Endothelial cell of umbilical vein (primary cell): ENCODE results near the gene NAA38. TPM values are rescaled to one million over a fixed set of nuclear protein-coding genes. Genes with fewer than 3 reads are reported as not detected.
A peak's percentile ranks its signal among the peaks of the same experiment; 100 is the strongest.

Experiments used
- BruUV-seq: library from RNA; stranded (reverse); fragments of 400-500 nt; replicated peaks from 2 replicates; lab custom pipeline; 2021; lab: Mats Ljungman, UMichigan
- CTCF ChIA-PET: fragments of 300-600, 350-600 bp; sonication (Branson Sonifier 250); formaldehyde crosslinking; loops from one replicate; lab custom pipeline; 2021; ENCODE audit warnings: antibody characterized with exemption, inconsistent platforms; lab: Charles Lee
- POLR2A ChIA-PET: fragments of 300-600, 350-600 bp; sonication (Branson Sonifier 250); formaldehyde crosslinking; loops from one replicate; lab custom pipeline; 2021; ENCODE audit warnings: antibody characterized with exemption, inconsistent platforms; lab: Charles Lee
- DNase-seq: peaks from one replicate; pipeline ENCODE4 v3.0.0-alpha.2; 2011; ENCODE audit warnings: low read depth, low spot score
- FAIRE-seq: peaks from 2 replicates; lab custom pipeline; 2011; peaks lifted over from hg19 to GRCh38; lab: Jason Lieb, UNC
- H2AFZ ChIP-seq: 2 replicates; pipeline ENCODE4 v1.6.0; 2012; ENCODE audit warnings: low read depth, low read length, control low read depth, inconsistent platforms
- H3K27ac ChIP-seq: 2 replicates; pipeline ENCODE4 v1.5.1; 2011; ENCODE audit warnings: low read depth, mild to moderate bottlenecking, control low read depth, low read length, moderate library complexity; ENCODE audit not compliant: insufficient read depth
- H3K27me3 ChIP-seq, 2 experiments: 2 replicates each; pipeline versions ENCODE4 v1.6.0 to v1.6.1; 2011; ENCODE audit warnings: low read length in 2 of 2, mixed read lengths in 1 of 2; ENCODE audit not compliant: control insufficient read depth in 2 of 2, insufficient read depth in 2 of 2
- H3K36me3 ChIP-seq, 2 experiments: 2 replicates in 1 of 2; 3 replicates in 1 of 2; pipeline ENCODE4 v1.5.1; 2011; ENCODE audit warnings: low read length in 2 of 2, mild to moderate bottlenecking in 1 of 2, moderate library complexity in 1 of 2; ENCODE audit not compliant: control insufficient read depth in 2 of 2, insufficient read depth in 2 of 2; ENCODE audit errors: extremely low read depth in 1 of 2
- H3K4me1 ChIP-seq: 3 replicates; pipeline ENCODE4 v1.5.1; 2011; ENCODE audit warnings: mild to moderate bottlenecking, low read length; ENCODE audit not compliant: control insufficient read depth, insufficient read depth; ENCODE audit errors: extremely low read depth
- H3K4me2 ChIP-seq: 2 replicates; pipeline ENCODE4 v1.6.1; 2011; ENCODE audit warnings: low read length, control low read depth, mixed read lengths; ENCODE audit not compliant: insufficient read depth
- H3K4me3 ChIP-seq, 3 experiments: fragments of 200-600 bp in 1 of 3; sonication (generic), shearing (Covaris generic) in 1 of 3; replicated peaks in 1 of 3; 2 replicates each; pipeline ENCODE4 v1.5.1; 2011 to 2016; ENCODE audit warnings: control low read depth in 3 of 3, low read length in 3 of 3, mild to moderate bottlenecking in 2 of 3, inconsistent platforms in 1 of 3, low read depth in 1 of 3, moderate library complexity in 1 of 3; ENCODE audit not compliant: insufficient read depth in 1 of 3
- H3K79me2 ChIP-seq: 2 replicates; pipeline ENCODE4 v1.6.0; 2012; ENCODE audit warnings: low read length, inconsistent platforms; ENCODE audit not compliant: control insufficient read depth, insufficient read depth
- H3K9ac ChIP-seq: replicated peaks from 2 replicates; pipeline ENCODE3; 2011; ENCODE audit warnings: low read length, control low read depth; ENCODE audit not compliant: insufficient read depth; ENCODE audit errors: extremely low read depth
- H3K9me1 ChIP-seq: replicated peaks from 3 replicates; pipeline ENCODE4 v1.6.0; 2011; ENCODE audit warnings: mild to moderate bottlenecking, low read length; ENCODE audit not compliant: control insufficient read depth, insufficient read depth; ENCODE audit errors: extremely low read depth
- H3K9me3 ChIP-seq: replicated peaks from 2 replicates; pipeline ENCODE4 v1.5.1; 2012; ENCODE audit warnings: low read length, inconsistent platforms; ENCODE audit not compliant: control insufficient read depth, insufficient read depth
- H4K20me1 ChIP-seq: replicated peaks from 2 replicates; pipeline ENCODE3; 2011; ENCODE audit warnings: mild to moderate bottlenecking, low read length; ENCODE audit not compliant: control insufficient read depth, insufficient read depth; ENCODE audit errors: extremely low read depth
- CTCF ChIP-seq, 2 donors: IDR thresholded peaks; 1 replicate in 1 of 2; 2 replicates in 1 of 2; pipeline ENCODE4 v1.5.1; 2011; ENCODE audit warnings: low read length in 2 of 2, mild to moderate bottlenecking in 2 of 2, moderate library complexity in 2 of 2, control low read depth in 1 of 2, inconsistent platforms in 1 of 2, low read depth in 1 of 2; ENCODE audit not compliant: insufficient read depth in 1 of 2; ENCODE audit errors: extremely low read depth in 1 of 2
- EZH2 ChIP-seq: IDR thresholded peaks from 2 replicates; pipeline ENCODE4 v1.6.1; 2012; ENCODE audit warnings: borderline replicate concordance, low read depth, mild to moderate bottlenecking, moderate library complexity, low read length, inconsistent platforms; ENCODE audit not compliant: severe bottlenecking
- FOS ChIP-seq: IDR thresholded peaks from 2 replicates; pipeline ENCODE4 v1.6.1; 2011; ENCODE audit warnings: mild to moderate bottlenecking, low read length, moderate library complexity, borderline replicate concordance; ENCODE audit not compliant: insufficient read depth
- GATA2 ChIP-seq: IDR thresholded peaks from 2 replicates; pipeline ENCODE4 v1.7.0; 2011; ENCODE audit warnings: low read depth, mild to moderate bottlenecking, moderate library complexity, mixed read lengths, low read length; ENCODE audit not compliant: insufficient read length, insufficient read depth
- JUN ChIP-seq: IDR thresholded peaks from 2 replicates; pipeline ENCODE4 v1.6.1; 2011; ENCODE audit warnings: borderline replicate concordance, low read depth; ENCODE audit not compliant: insufficient read length, insufficient read depth
- MAX ChIP-seq: IDR thresholded peaks from 2 replicates; pipeline ENCODE4 v1.6.1; 2011; ENCODE audit not compliant: insufficient read depth, insufficient read length
- POLR2A ChIP-seq: IDR thresholded peaks from 2 replicates; pipeline ENCODE4 v1.6.1; 2012; ENCODE audit warnings: low read depth, mild to moderate bottlenecking, control low read depth, low read length
- POLR2AphosphoS5 ChIP-seq: IDR thresholded peaks from 2 replicates; pipeline ENCODE4 v1.6.1; 2012; ENCODE audit warnings: low read depth, mild to moderate bottlenecking, control low read depth, low read length, moderate library complexity; ENCODE audit not compliant: insufficient read depth
- dilution Hi-C: fragments of 300-500 bp; cut with MboI; formaldehyde crosslinking; loops from one replicate; pipeline ENCODE4 v1.15.0; 2019; ENCODE audit warnings: low sequenced_read_pairs; ENCODE audit not compliant: extremely low pct_ligation_motif_present
- intact Hi-C: fragments of 100-400 bp; cut with micrococcal nuclease; formaldehyde crosslinking; loops from one replicate; pipeline ENCODE4 v1.10.0; 2022
- polyA plus RNA-seq, 4 experiments: library from polyadenylated mRNA; depleted of rRNA in 3 of 4; stranded (reverse) in 3 of 4; unstranded in 1 of 4; fragments of >200 nt; gene quantifications; 2 replicates each; pipeline versions ENCODE4 v1.2.1 to v1.2.3, GENCODE V29; 2011 to 2012; ENCODE audit warnings: missing spikeins in 1 of 4
- total RNA-seq: library from RNA; stranded (reverse); gene quantifications from 2 replicates; pipeline ENCODE4 v1.2.3, GENCODE V29; 2021

NAA38 gene
- total and polyA plus RNA-seq, 2 donors (not counting 3 experiments of a cell fraction or from before 2014, with no cell fraction given): 119 to 267 TPM

- Histone ChIP-seq H3K4me1 (peaks cover 17% of the 10 kb centered on the region), H3K9ac (peak overlapping the region; percentile 99), H3K27ac (peak overlapping the region; percentile 99), H3K36me3 (peaks cover 0 to 16% of the 10 kb centered on the region in 2 experiments), H3K4me3 (peak overlapping the region; percentile 45 to 71 (median 58)), H3K79me2 (peaks cover 10% of the 10 kb centered on the region), H2AFZ (no peak overlapping the region), H3K9me3 (no peaks in the 10 kb centered on the region), H3K4me2 (peak overlapping the region; percentile 62), H4K20me1 (no peaks in the 10 kb centered on the region), H3K9me1 (no peaks in the 10 kb centered on the region), H3K27me3 (no peaks in the 10 kb centered on the region)
- no peak for FAIRE-seq
- ChIA-PET POLR2A (interaction anchor here (1.1 to 2.0 kb wide), 2 partner anchors 13 to 14 kb away, joined by 4 to 12 read pairs; partner anchors contain the start of genes CYB5D1 and NAA38), CTCF (interaction anchor here (0.9 to 1.8 kb wide), 3 partner anchors 8 to 100 kb away, joined by 3 to 7 read pairs (median 5); partner anchors contain the start of gene NAA38)
- no peak for DNase-seq
- TF ChIP-seq POLR2A (no peak), FOS (no peak), GATA2 (no peak), JUN (no peak), MAX (no peak), CTCF (IDR thresholded peaks at IDR 0.05; ENCODE audit: extremely low read depth in 1 of 2, insufficient read depth in 1 of 2, low read depth in 1 of 2, low read length in 2 of 2) (no peak), EZH2 (no peak), POLR2AphosphoS5 (peak; percentile 0)
- TSS peak; percentile 89 for BruUV-seq
- dilution Hi-C loops (no loop called here), intact Hi-C loops (loop anchor here (1.0 to 10.0 kb wide), 4 partner anchors 8 to 279 kb away; partner anchors contain the start of genes FXR2, HES7, TP53 and WRAP53)
Observed at GRCh38 chr17:7843257-7843535, 14.2 kb downstream of the NAA38 start.
